Measurements from ENCODE around the gene EBLN1.

DNA sequence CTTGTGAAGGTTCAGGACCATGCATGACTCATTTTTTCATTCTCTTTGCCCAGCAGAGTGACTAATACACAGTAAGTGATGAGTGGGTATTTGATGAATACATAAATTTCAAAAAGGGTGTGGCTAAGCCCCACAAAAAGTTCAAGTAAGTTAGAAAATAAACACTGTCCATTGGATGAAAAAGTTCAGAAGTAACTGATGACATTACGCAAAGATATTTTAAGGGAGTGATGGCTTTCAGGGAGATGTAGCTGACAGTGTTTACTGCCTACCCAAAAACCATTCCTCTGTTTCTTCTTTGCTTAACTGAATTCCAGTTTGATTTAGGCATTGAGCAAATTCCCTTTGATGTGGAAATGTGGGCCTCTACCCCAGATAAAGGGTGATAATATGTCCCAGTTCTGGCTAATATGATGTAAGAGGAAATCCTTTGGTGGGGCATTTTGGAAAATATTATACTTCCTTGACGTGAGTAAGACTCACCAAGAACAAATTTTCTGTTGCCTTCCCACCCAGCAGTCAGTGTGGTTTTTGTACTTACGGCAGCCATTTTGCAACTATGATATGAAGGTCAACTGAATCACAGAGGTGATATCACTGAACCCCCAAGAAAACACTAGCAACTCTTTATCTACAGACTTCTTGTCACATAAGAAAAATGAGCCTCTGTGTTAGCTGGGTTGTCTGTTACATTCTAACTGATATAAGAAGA lies 29.0 kb upstream of the EBLN1 start:
- TF ChIP-seq, protein P1, sequence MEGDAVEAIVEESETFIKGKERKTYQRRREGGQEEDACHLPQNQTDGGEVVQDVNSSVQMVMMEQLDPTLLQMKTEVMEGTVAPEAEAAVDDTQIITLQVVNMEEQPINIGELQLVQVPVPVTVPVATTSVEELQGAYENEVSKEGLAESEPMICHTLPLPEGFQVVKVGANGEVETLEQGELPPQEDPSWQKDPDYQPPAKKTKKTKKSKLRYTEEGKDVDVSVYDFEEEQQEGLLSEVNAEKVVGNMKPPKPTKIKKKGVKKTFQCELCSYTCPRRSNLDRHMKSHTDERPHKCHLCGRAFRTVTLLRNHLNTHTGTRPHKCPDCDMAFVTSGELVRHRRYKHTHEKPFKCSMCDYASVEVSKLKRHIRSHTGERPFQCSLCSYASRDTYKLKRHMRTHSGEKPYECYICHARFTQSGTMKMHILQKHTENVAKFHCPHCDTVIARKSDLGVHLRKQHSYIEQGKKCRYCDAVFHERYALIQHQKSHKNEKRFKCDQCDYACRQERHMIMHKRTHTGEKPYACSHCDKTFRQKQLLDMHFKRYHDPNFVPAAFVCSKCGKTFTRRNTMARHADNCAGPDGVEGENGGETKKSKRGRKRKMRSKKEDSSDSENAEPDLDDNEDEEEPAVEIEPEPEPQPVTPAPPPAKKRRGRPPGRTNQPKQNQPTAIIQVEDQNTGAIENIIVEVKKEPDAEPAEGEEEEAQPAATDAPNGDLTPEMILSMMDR (IDR thresholded peaks at IDR 0.05; ENCODE audit: low read length), result no peak
- no peak for TF ChIP-seq EZH2 (optimal IDR thresholded peaks at IDR 0.05; ENCODE audit: low read depth, low read length)
- no peak for TF ChIP-seq EZH2phosphoT487 (IDR thresholded peaks at IDR 0.05; ENCODE audit: low read length)
